HG03565 (cell line): ENCODE results near the gene POU3F1.

Experiments used
- ATAC-seq: cut with Tn5 transposase; IDR thresholded peaks from one replicate; pipeline ENCODE4 v1.9.1; 2021; ENCODE audit warnings: mild to moderate bottlenecking, moderate library complexity; ENCODE audit not compliant: unreplicated experiment

Gene POU3F1

GRCh38 chr1:38006008-38006828, 40.4 kb downstream of the POU3F1 start:
- no peak for ATAC-seq

- no peak for ATAC-seq
Observed at GRCh38 chr1:38005195-38006007, 41.2 kb downstream of the POU3F1 start, which contains the start of gene FHL3. Gene FHL3 (minus strand): TSS chr1:38005514. CDS start chr1:37999412, 6,102 bp downstream.

GRCh38 chr1:38004284-38005108, 42.1 kb downstream of the POU3F1 start:
- no peak for ATAC-seq

- ATAC-seq = no peak
Observed at GRCh38 chr1:38003261-38004250, 43.0 kb downstream of the POU3F1 start.

GRCh38 chr1:38000529-38001455, 45.8 kb downstream of the POU3F1 start:
- ATAC-seq = no peak

GRCh38 chr1:38000233-38000528, 46.4 kb downstream of the POU3F1 start:
- ATAC-seq = no peak

- no peak for ATAC-seq
Observed at GRCh38 chr1:37999430-38000232, 47.0 kb downstream of the POU3F1 start.

GRCh38 chr1:37998913-37999429, 47.6 kb downstream of the POU3F1 start:
- no peak for ATAC-seq

GRCh38 chr1:37998089-37998808, 48.3 kb downstream of the POU3F1 start:
- no peak for ATAC-seq

GRCh38 chr1:37997256-37998088, 49.1 kb downstream of the POU3F1 start:
- ATAC-seq = no peak

- ATAC-seq = no peak
Observed at GRCh38 chr1:37995751-37996345, 50.7 kb downstream of the POU3F1 start.

- ATAC-seq = no peak
Observed at GRCh38 chr1:37994886-37995566, 51.6 kb downstream of the POU3F1 start.
